Measurements from ENCODE around the gene ACTRT2.

ACTRT2 gene

GRCh38 chr1:3053366-3053980 lies 32.2 kb downstream of the ACTRT2 start:
- DNase-seq (ENCODE audit: low read depth) = no peak
- no peak overlapping the region for H3K4me3 ChIP-seq (ENCODE audit: low read length)
- TF ChIP-seq, protein P1, sequence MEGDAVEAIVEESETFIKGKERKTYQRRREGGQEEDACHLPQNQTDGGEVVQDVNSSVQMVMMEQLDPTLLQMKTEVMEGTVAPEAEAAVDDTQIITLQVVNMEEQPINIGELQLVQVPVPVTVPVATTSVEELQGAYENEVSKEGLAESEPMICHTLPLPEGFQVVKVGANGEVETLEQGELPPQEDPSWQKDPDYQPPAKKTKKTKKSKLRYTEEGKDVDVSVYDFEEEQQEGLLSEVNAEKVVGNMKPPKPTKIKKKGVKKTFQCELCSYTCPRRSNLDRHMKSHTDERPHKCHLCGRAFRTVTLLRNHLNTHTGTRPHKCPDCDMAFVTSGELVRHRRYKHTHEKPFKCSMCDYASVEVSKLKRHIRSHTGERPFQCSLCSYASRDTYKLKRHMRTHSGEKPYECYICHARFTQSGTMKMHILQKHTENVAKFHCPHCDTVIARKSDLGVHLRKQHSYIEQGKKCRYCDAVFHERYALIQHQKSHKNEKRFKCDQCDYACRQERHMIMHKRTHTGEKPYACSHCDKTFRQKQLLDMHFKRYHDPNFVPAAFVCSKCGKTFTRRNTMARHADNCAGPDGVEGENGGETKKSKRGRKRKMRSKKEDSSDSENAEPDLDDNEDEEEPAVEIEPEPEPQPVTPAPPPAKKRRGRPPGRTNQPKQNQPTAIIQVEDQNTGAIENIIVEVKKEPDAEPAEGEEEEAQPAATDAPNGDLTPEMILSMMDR (conservative IDR thresholded peaks at IDR 0.05; ENCODE audit: low read depth, low read length) = no peak

GRCh38 chr1:3053986-3054385 lies 32.7 kb downstream of the ACTRT2 start:
- TF ChIP-seq, protein P1 (conservative IDR thresholded peaks at IDR 0.05; ENCODE audit: low read depth, low read length) = no peak
- no peak for DNase-seq (ENCODE audit: low read depth)
- H3K4me3 ChIP-seq (ENCODE audit: low read length) = no peak overlapping the region

- H3K4me3 ChIP-seq (ENCODE audit: low read length) = no peak overlapping the region
- no peak for DNase-seq (ENCODE audit: low read depth)
- TF ChIP-seq, protein P1 (conservative IDR thresholded peaks at IDR 0.05; ENCODE audit: low read depth, low read length) = no peak
Observed at GRCh38 chr1:3054474-3054873, 33.2 kb downstream of the ACTRT2 start.

DNA sequence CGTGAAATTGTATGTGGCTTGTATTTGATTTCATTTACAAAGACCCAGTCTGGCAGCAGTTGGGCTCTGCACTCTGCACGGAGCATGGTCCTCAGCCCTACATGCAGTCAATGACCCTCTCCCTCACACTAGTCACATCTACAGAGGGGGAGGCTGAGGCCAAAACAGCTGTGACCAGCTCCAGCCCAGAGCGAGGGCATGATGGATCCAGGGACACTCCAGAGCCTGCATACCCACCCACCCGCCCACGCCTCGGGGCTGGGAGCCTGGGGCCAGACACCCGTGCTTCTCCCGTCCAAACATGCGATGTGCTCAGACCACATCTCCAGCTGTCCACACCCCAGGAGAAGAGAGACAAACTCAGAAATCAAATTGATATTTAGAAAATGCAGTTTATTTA lies 33.8 kb downstream of the ACTRT2 start:
- TF ChIP-seq, protein P1 (conservative IDR thresholded peaks at IDR 0.05; ENCODE audit: low read depth, low read length) = no peak
- no peak overlapping the region for H3K4me3 ChIP-seq (ENCODE audit: low read length)
- no peak for DNase-seq (ENCODE audit: low read depth)

- no peak for DNase-seq (ENCODE audit: low read depth)
- H3K4me3 ChIP-seq (ENCODE audit: low read length) = no peak overlapping the region
- TF ChIP-seq, protein P1 (conservative IDR thresholded peaks at IDR 0.05; ENCODE audit: low read depth, low read length) = no peak
Observed at GRCh38 chr1:3056641-3057040, 35.4 kb downstream of the ACTRT2 start.

DNA sequence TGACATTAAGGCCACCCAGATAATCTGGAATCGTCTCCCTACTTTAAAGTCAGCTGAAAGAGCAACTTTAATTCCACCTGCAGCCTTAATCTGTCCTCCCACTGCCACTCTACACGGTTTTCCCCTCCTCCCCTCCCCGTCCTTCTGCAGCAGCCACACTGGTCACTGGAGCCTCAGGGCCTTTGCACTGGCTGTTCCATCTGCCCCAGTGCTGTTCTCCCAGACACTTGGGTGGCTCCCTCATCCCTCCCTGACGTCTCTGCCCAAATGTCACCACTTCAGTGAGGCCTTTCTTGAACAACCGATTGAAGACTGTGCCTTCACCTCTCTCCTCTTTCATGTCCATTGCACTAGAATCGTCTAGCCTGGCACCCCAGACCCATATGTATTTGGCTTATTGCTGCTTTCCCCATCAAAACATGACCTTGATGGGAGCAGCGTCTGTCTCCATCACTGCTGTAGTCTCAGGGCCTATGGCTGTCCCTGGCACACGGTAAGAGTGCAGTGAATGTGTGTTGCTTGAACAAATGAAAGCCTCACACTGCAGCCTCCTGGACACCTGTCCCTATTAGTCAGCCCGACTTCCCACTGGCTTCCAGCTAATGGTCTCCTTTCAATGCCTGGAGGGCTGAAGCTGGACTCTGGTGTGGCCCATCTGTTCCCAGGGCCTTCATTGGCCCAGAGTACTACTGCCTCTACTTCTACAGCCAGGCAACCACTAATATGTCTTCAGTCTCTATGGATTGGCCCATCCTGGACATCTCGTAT lies 37.2 kb downstream of the ACTRT2 start:
- H3K4me3 ChIP-seq (ENCODE audit: low read length) = no peak overlapping the region
- DNase-seq (ENCODE audit: low read depth) = no peak
- TF ChIP-seq, protein P1 (conservative IDR thresholded peaks at IDR 0.05; ENCODE audit: low read depth, low read length) = no peak

GRCh38 chr1:3060127-3060526 lies 38.9 kb downstream of the ACTRT2 start:
- no peak overlapping the region for H3K4me3 ChIP-seq (ENCODE audit: low read length)
- no peak for DNase-seq (ENCODE audit: low read depth)
- TF ChIP-seq, protein P1 (conservative IDR thresholded peaks at IDR 0.05; ENCODE audit: low read depth, low read length) = no peak

All from retinal pigment epithelial cell (primary cell).